MM.1S (cell line): ENCODE measurements around the gene RBBP5.

Experiments used
- DNase-seq: peaks from one replicate; pipeline ENCODE4 v3.0.0-alpha.2; 2015
- H2AFZ ChIP-seq: fragments of 300-600 bp; sonication (generic); 2 replicates; pipeline ENCODE4 v1.6.0; 2016; ENCODE audit warnings: antibody characterized with exemption, low read length
- H3F3A ChIP-seq: fragments of 300-600 bp; sonication (generic); 2 replicates; pipeline ENCODE4 v1.6.1; 2016; ENCODE audit warnings: mild to moderate bottlenecking, antibody characterized with exemption, low read length, moderate library complexity, mixed read lengths; ENCODE audit not compliant: insufficient read depth
- H3K27ac ChIP-seq: fragments of 300-600 bp; sonication (generic); 2 replicates; pipeline ENCODE4 v1.5.1; 2016; ENCODE audit warnings: mild to moderate bottlenecking, low read length
- H3K27me3 ChIP-seq: fragments of 300-600 bp; sonication (generic); replicated peaks from 2 replicates; pipeline ENCODE4 v1.6.0; 2016; ENCODE audit warnings: low read length; ENCODE audit not compliant: insufficient read depth
- H3K36me3 ChIP-seq: fragments of 300-600 bp; sonication (generic); replicated peaks from 2 replicates; pipeline ENCODE4 v1.6.1; 2016; ENCODE audit warnings: mild to moderate bottlenecking, low read length, mixed read lengths; ENCODE audit not compliant: insufficient read depth
- H3K4me1 ChIP-seq: fragments of 300-600 bp; sonication (generic); 2 replicates; pipeline ENCODE4 v1.6.1; 2016; ENCODE audit warnings: low read length, mixed read lengths
- H3K4me2 ChIP-seq: fragments of 300-600 bp; sonication (generic); 2 replicates; pipeline ENCODE4 v1.6.0; 2016; ENCODE audit warnings: low read depth, low read length
- H3K4me3 ChIP-seq: fragments of 300-600 bp; sonication (generic); 2 replicates; pipeline ENCODE4 v1.5.1; 2016; ENCODE audit warnings: low read length, mixed read lengths
- H3K79me2 ChIP-seq: fragments of 300-600 bp; sonication (generic); 2 replicates; pipeline ENCODE4 v1.6.1; 2016; ENCODE audit warnings: mixed run types, low read length, mixed read lengths
- H3K9ac ChIP-seq: fragments of 300-600 bp; sonication (generic); 2 replicates; pipeline ENCODE4 v1.6.1; 2016; ENCODE audit warnings: low read length, mixed read lengths
- H3K9me2 ChIP-seq: fragments of 300-600 bp; sonication (generic); replicated peaks from 2 replicates; pipeline ENCODE4 v1.6.1; 2016; ENCODE audit warnings: mild to moderate bottlenecking, low read length, mixed read lengths; ENCODE audit not compliant: insufficient read depth
- H3K9me3 ChIP-seq: fragments of 300-600 bp; sonication (generic); replicated peaks from 2 replicates; pipeline ENCODE4 v1.6.1; 2016; ENCODE audit warnings: mild to moderate bottlenecking, low read length, mixed read lengths; ENCODE audit not compliant: insufficient read depth
- H4K20me1 ChIP-seq: fragments of 300-600 bp; sonication (generic); 2 replicates; pipeline ENCODE4 v1.6.1; 2016; ENCODE audit warnings: mild to moderate bottlenecking, low read length, moderate library complexity, mixed read lengths; ENCODE audit not compliant: insufficient read depth
- EZH2 ChIP-seq: fragments of 300-600 bp; sonication (generic); optimal IDR thresholded peaks from 2 replicates; pipeline ENCODE3; 2017; ENCODE audit warnings: low read depth, mild to moderate bottlenecking, antibody characterized with exemption, low read length, mixed read lengths
- EZH2phosphoT487 ChIP-seq: fragments of 300-600 bp; sonication (generic); IDR thresholded peaks from 2 replicates; pipeline ENCODE4 v1.6.1; 2018; ENCODE audit warnings: antibody characterized with exemption, low read length
- TF ChIP-seq, protein P1 (sequence below): fragments of 300-600 bp; sonication (generic); IDR thresholded peaks from 2 replicates; pipeline ENCODE4 v1.5.1; 2016; ENCODE audit warnings: antibody characterized with exemption, low read length, mixed read lengths

The RBBP5 gene

DNA sequence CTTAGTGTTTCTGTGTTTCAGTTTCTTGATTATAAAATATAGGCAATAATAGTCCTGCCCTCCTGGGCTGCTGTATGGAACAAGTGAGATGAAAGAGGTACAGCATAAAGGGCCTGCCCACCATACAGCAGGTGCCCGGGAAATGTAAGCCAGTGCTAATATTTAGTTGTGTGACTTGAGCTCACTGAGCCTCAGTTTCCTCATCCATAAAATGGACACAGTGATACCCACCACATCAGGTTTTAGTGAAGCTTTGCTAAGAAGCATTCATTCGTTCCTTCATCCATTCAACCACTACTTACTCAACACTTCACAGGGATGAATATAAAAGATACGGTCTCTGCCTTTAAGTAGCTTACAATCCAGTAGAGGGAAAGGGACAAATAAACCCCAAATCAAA lies 58.9 kb downstream of the RBBP5 start:
- Histone ChIP-seq H3K27me3 (peaks cover 9% of the 10 kb centered on the region; the same call in 1 of the 2 replicates), H3F3A (no peaks in the 10 kb centered on the region), H3K4me2 (no peak overlapping the region), H3K79me2 (no peaks in the 10 kb centered on the region), H3K36me3 (no peaks in the 10 kb centered on the region), H2AFZ (no peak overlapping the region), H4K20me1 (no peaks in the 10 kb centered on the region), H3K4me1 (no peaks in the 10 kb centered on the region), H3K4me3 (no peak overlapping the region), H3K9ac (no peak overlapping the region), H3K9me3 (no peaks in the 10 kb centered on the region), H3K27ac (no peak overlapping the region), H3K9me2 (no peaks in the 10 kb centered on the region)
- no peak for DNase-seq
- no peak for TF ChIP-seq EZH2
- TF ChIP-seq EZH2phosphoT487 = no peak
- TF ChIP-seq, protein P1, sequence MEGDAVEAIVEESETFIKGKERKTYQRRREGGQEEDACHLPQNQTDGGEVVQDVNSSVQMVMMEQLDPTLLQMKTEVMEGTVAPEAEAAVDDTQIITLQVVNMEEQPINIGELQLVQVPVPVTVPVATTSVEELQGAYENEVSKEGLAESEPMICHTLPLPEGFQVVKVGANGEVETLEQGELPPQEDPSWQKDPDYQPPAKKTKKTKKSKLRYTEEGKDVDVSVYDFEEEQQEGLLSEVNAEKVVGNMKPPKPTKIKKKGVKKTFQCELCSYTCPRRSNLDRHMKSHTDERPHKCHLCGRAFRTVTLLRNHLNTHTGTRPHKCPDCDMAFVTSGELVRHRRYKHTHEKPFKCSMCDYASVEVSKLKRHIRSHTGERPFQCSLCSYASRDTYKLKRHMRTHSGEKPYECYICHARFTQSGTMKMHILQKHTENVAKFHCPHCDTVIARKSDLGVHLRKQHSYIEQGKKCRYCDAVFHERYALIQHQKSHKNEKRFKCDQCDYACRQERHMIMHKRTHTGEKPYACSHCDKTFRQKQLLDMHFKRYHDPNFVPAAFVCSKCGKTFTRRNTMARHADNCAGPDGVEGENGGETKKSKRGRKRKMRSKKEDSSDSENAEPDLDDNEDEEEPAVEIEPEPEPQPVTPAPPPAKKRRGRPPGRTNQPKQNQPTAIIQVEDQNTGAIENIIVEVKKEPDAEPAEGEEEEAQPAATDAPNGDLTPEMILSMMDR = no peak

DNA sequence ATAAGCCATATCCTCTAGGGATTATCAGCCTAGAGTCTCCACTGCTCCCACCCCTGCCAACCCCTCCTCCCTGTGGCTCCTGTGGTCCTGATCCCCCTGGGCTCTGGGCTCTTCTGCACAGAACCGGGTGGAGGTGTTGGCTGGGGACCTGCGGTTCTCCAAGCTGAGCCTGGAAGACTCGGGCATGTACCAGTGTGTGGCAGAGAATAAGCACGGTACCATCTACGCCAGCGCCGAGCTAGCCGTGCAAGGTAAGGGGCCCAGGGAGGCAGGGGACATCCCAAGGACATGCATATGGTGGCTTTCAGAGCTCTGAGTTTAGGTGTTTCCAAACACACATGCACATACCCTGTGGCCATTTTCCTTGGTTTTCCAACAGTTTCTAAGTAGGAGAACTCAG lies 59.5 kb downstream of the RBBP5 start:
- no peak overlapping the region for H2AFZ ChIP-seq
- no peaks in the 10 kb centered on the region for H3K9me2 ChIP-seq
- no peak for TF ChIP-seq EZH2phosphoT487
- no peak for TF ChIP-seq EZH2
- TF ChIP-seq, protein P1 = no peak
- no peak overlapping the region for H3K4me2 ChIP-seq
- H3K9me3 ChIP-seq = no peaks in the 10 kb centered on the region
- H3K9ac ChIP-seq = no peak overlapping the region
- H3K27ac ChIP-seq = no peak overlapping the region
- no peaks in the 10 kb centered on the region for H3K36me3 ChIP-seq
- no peaks in the 10 kb centered on the region for H3K4me1 ChIP-seq
- no peak overlapping the region for H3K4me3 ChIP-seq
- no peaks in the 10 kb centered on the region for H4K20me1 ChIP-seq
- no peaks in the 10 kb centered on the region for H3F3A ChIP-seq
- no peaks in the 10 kb centered on the region for H3K79me2 ChIP-seq
- DNase-seq = no peak
- peaks cover 13% of the 10 kb centered on the region for H3K27me3 ChIP-seq

- Histone ChIP-seq H3K9ac (no peak overlapping the region), H3K4me1 (no peaks in the 10 kb centered on the region), H3F3A (no peaks in the 10 kb centered on the region), H4K20me1 (no peaks in the 10 kb centered on the region), H3K27me3 (peaks cover 20% of the 10 kb centered on the region), H3K9me3 (no peaks in the 10 kb centered on the region), H3K36me3 (no peaks in the 10 kb centered on the region), H3K4me3 (no peak overlapping the region), H3K9me2 (no peaks in the 10 kb centered on the region), H2AFZ (0 out of 2 replicates have a peak overlapping the region, but pooled peaks have one; percentile 20), H3K4me2 (peak overlapping the region; percentile 11; the same call in 1 of the 2 replicates), H3K27ac (no peak overlapping the region), H3K79me2 (no peaks in the 10 kb centered on the region)
- TF ChIP-seq, protein P1 = peak; percentile 96
- no peak for TF ChIP-seq EZH2
- peak; percentile 77 for DNase-seq
These were observed 60.1 kb downstream of the RBBP5 start for GRCh38 chr1:205061665-205062069.
